Neural cell (in vitro differentiated cells): ENCODE measurements around the gene ANKS1A.

ENCODE experiments used
- MXI1 ChIP-seq: fragments of 450-650 bp; conservative IDR thresholded peaks from 2 replicates; pipeline ENCODE4 v1.6.1; 2014; ENCODE audit warnings: antibody characterized with exemption, mild to moderate bottlenecking; ENCODE audit not compliant: poor library complexity, severe bottlenecking
- TF ChIP-seq, protein P1 (sequence below): fragments of 450-650 bp; IDR thresholded peaks from 2 replicates; pipeline ENCODE4 v1.5.1; 2014; ENCODE audit warnings: antibody characterized with exemption, mild to moderate bottlenecking, moderate library complexity; ENCODE audit not compliant: poor library complexity, severe bottlenecking

DNA sequence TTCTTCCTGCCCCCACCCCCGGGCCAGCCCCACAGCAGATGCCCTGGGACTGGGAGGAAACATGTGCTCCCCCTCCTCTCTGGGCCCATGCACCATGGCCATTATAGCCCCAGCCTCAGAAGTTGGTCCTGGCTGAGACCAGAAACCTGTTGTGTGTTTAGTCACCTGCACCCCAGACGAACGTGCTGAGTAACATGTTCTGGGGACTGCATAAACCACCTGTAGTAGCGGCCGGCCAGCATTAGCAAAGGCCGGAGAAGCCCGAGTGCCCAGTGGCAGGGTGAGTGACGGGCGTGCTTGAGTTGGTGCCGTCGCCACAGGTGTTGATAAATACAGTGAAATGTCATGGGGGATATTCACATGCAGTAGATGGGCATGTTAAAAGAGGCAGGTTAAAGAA is 178.2 kb downstream of the ANKS1A start:
- TF ChIP-seq, protein P1, sequence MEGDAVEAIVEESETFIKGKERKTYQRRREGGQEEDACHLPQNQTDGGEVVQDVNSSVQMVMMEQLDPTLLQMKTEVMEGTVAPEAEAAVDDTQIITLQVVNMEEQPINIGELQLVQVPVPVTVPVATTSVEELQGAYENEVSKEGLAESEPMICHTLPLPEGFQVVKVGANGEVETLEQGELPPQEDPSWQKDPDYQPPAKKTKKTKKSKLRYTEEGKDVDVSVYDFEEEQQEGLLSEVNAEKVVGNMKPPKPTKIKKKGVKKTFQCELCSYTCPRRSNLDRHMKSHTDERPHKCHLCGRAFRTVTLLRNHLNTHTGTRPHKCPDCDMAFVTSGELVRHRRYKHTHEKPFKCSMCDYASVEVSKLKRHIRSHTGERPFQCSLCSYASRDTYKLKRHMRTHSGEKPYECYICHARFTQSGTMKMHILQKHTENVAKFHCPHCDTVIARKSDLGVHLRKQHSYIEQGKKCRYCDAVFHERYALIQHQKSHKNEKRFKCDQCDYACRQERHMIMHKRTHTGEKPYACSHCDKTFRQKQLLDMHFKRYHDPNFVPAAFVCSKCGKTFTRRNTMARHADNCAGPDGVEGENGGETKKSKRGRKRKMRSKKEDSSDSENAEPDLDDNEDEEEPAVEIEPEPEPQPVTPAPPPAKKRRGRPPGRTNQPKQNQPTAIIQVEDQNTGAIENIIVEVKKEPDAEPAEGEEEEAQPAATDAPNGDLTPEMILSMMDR = no peak
- TF ChIP-seq MXI1 = no peak
